ENCODE results near the gene ATXN7. TPM values are rescaled to one million over a fixed set of nuclear protein-coding genes. Genes with fewer than 3 reads are reported as not detected.

The ATXN7 gene
- polyA plus RNA-seq, 3 donors: 2.7 to 29.5 (median 3.2) TPM

DNA sequence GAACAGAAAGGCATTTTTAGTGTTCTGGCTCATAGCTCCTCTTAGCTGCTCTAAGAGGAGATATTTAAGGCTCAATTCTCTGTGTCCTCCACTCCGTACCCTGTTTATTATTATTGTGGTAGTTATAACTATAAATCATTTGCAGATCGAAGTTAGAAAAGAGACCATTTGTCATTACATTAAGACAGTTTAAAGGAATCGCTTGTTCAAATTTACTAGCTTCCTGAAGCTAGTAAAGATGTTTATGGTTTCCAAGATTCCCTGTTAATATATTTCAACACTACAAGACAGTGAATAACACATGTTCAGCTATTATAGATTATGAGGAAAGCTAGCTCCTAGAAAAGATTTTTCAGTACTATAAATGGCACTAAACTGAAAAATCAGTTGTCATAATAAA, 12.6 kb downstream of the ATXN7 start:
- no peak overlapping the region for H3K4me2 ChIP-seq (replicated peaks; ENCODE audit: extremely low read depth, low read length, poor library complexity, severe bottlenecking)
- H3K27me3 ChIP-seq (ENCODE audit: control insufficient read depth in 2 of 2, insufficient read depth in 2 of 2, low read length in 2 of 2): no peaks in the 10 kb centered on the region
- no peak overlapping the region for H2AFZ ChIP-seq (ENCODE audit: insufficient read depth, low read depth, low read length, poor library complexity, severe bottlenecking)
- peaks cover 99% of the 10 kb centered on the region for H3K79me2 ChIP-seq (ENCODE audit: insufficient read depth, low read length)
- H3K9me3 ChIP-seq (replicated peaks in 1 of 2; ENCODE audit: control insufficient read depth in 1 of 2, insufficient read depth in 1 of 2, low read length in 2 of 2): no peaks in the 10 kb centered on the region
- H3K27ac ChIP-seq (ENCODE audit: low read depth in 1 of 2, low read length in 2 of 2): no peak overlapping the region
- Mint-ChIP-seq H3K9me3 (no peaks in the 10 kb centered on the region), H3K4me1 (peaks cover 23% of the 10 kb centered on the region), H3K4me3 (no peak overlapping the region), H3K36me3 (peaks cover 5 to 16% of the 10 kb centered on the region in 2 donors), H3K27ac (no peak overlapping the region), H3K27me3 (ENCODE audit: low read depth in 3 of 3) (peaks cover 0 to 2% (median 0%) of the 10 kb centered on the region in 3 donors)
- WGBS (ENCODE audit: insufficient coverage): no CpG with 5 or more reads among the region's 3 CpGs
- peaks cover 7 to 9% of the 10 kb centered on the region in 2 donors for H3K4me1 ChIP-seq (ENCODE audit: control insufficient read depth in 1 of 2, insufficient read depth in 2 of 2, low read length in 2 of 2)
- H3K36me3 ChIP-seq (replicated peaks in 1 of 2; ENCODE audit: control insufficient read depth in 1 of 2, insufficient read depth in 2 of 2, low read length in 2 of 2): peaks cover 0 to 10% of the 10 kb centered on the region in 2 donors
- no peak overlapping the region for H3K4me3 ChIP-seq (replicated peaks in 1 of 3; ENCODE audit: low read depth in 2 of 3, low read length in 3 of 3)
- no peak for DNase-seq
- peaks cover 99% of the 10 kb centered on the region for H4K20me1 ChIP-seq (ENCODE audit: insufficient read depth, low read length)
- H3K9ac ChIP-seq (ENCODE audit: insufficient read depth, low read length, poor library complexity, severe bottlenecking): no peak overlapping the region
- intact Hi-C loops (cut with micrococcal nuclease): loop anchor here in 1 of 2 donors (5.0 kb wide), 1 partner anchor 36 kb away; the partner anchor contains the start of gene SCAANT1
- TF ChIP-seq CTCF (IDR thresholded peaks at IDR 0.05): no peak

DNA sequence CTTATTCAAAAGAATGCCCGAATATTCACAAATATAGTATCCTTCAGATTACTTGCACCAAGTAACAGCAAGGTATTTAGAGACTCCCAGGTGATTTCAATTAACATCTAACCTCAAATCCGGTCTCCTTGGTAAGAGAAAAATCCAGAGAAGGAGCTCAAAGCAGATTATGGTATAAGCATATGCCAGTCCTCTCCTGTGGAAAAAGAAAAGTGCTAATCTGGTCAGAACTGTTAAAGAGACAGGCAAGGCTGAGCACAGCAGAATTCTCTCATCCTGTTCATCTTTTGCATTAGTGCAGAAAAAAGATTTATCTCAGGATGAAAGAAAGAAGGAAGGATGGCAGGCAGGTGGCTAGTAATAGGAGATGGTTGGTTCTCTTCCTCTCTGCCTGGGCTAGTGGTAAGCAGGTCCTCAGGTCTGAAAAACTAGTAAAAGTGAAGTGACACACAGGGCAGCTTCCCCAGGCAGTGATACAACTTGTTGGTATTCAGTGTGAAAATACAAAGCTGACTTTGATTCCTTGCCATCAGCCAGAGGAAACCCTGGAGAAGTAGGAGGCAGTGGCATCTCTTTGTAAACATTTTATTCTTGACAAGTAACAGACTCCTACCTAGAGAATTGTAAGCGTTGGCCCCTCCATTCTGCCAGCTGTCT, 14.2 kb downstream of the ATXN7 start:
- H3K27ac Mint-ChIP-seq: peak overlapping the region in 2 of 7 donors; percentile 22 to 44
- peaks cover 7 to 9% of the 10 kb centered on the region in 2 donors for H3K4me1 ChIP-seq (ENCODE audit: control insufficient read depth in 1 of 2, insufficient read depth in 2 of 2, low read length in 2 of 2)
- no peaks in the 10 kb centered on the region for H3K9me3 Mint-ChIP-seq
- no peaks in the 10 kb centered on the region for H3K9me3 ChIP-seq (replicated peaks in 1 of 2; ENCODE audit: control insufficient read depth in 1 of 2, insufficient read depth in 1 of 2, low read length in 2 of 2)
- peaks cover 99% of the 10 kb centered on the region for H3K79me2 ChIP-seq (ENCODE audit: insufficient read depth, low read length)
- no peaks in the 10 kb centered on the region for H3K27me3 ChIP-seq (ENCODE audit: control insufficient read depth in 2 of 2, insufficient read depth in 2 of 2, low read length in 2 of 2)
- H3K4me3 Mint-ChIP-seq: no peak overlapping the region
- peak overlapping the region in 1 of 2 donors; percentile 22 for H3K27ac ChIP-seq (ENCODE audit: low read depth in 1 of 2, low read length in 2 of 2)
- H3K27me3 Mint-ChIP-seq (ENCODE audit: low read depth in 3 of 3): peaks cover 0 to 2% (median 0%) of the 10 kb centered on the region in 3 donors
- intact Hi-C loops (cut with micrococcal nuclease): loop anchor here in 1 of 2 donors (5.0 kb wide), 1 partner anchor 34 kb away; the partner anchor contains the start of gene SCAANT1
- peaks cover 100% of the 10 kb centered on the region for H4K20me1 ChIP-seq (ENCODE audit: insufficient read depth, low read length)
- no peak for TF ChIP-seq CTCF (IDR thresholded peaks at IDR 0.05)
- no peak overlapping the region for H2AFZ ChIP-seq (ENCODE audit: insufficient read depth, low read depth, low read length, poor library complexity, severe bottlenecking)
- H3K4me2 ChIP-seq (replicated peaks; ENCODE audit: extremely low read depth, low read length, poor library complexity, severe bottlenecking): no peak overlapping the region
- peaks cover 0 to 10% of the 10 kb centered on the region in 2 donors for H3K36me3 ChIP-seq (replicated peaks in 1 of 2; ENCODE audit: control insufficient read depth in 1 of 2, insufficient read depth in 2 of 2, low read length in 2 of 2)
- WGBS (ENCODE audit: insufficient coverage): no CpG with 5 or more reads among the region's 3 CpGs
- peaks cover 23% of the 10 kb centered on the region for H3K4me1 Mint-ChIP-seq
- no peak overlapping the region for H3K4me3 ChIP-seq (replicated peaks in 1 of 3; ENCODE audit: low read depth in 2 of 3, low read length in 3 of 3)
- no peak overlapping the region for H3K9ac ChIP-seq (ENCODE audit: insufficient read depth, low read length, poor library complexity, severe bottlenecking)
- DNase-seq: no peak
- H3K36me3 Mint-ChIP-seq: peaks cover 2 to 18% of the 10 kb centered on the region in 2 donors
